HG02885 (cell line): ENCODE data around the gene INTS12.
"Not testable (repeated sequence)": the region's sequence is repeated elsewhere in the genome, so short reads cannot be mapped to it uniquely, and the experiment has no call there.

Source experiments
- ATAC-seq: cut with Tn5 transposase; IDR thresholded peaks from one replicate; pipeline ENCODE4 v1.9.1; 2021; ENCODE audit warnings: mild to moderate bottlenecking; ENCODE audit not compliant: unreplicated experiment, poor library complexity

Gene INTS12

GRCh38 chr4:105694812-105695211 lies 13.7 kb downstream of the INTS12 start:
- not testable (repeated sequence) for ATAC-seq

DNA sequence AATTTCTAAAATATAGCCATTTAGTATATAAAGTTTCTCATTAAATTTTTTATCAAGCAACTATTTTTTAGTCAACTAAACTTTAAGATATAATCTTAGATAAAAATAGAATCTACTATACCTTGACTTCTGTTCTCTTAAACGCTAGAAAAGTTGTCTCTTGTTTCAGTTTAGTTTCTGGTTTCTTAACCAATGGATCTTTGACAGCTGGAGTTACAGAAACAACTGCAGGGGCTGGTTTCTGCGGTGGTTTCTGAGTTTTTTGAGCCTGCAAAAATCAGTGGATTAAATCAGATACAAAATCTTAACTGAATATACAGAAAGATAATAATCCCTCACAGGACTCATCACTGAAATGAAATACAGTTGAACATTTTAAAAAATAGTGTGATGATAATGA lies 21.9 kb downstream of the INTS12 start:
- no peak for ATAC-seq

DNA sequence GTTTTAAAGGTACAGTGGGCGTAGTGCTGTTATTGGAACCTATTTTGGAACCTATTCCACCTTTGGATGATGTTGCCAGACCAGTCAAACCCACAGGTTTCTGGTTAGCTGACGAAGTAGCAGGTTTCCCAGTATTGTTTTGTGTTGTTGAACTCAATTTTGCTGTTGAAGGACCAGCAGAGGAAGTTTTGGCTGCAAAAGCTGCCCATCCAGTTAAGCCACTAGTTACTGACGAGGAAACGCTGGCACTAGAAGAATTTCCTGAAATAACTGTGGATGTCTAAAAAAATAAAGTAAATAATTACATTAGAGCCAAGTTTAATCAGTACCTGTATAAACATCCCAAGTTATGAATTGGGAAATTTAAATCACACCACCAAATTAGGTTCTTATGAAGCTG lies 25.5 kb downstream of the INTS12 start:
- no peak for ATAC-seq

DNA sequence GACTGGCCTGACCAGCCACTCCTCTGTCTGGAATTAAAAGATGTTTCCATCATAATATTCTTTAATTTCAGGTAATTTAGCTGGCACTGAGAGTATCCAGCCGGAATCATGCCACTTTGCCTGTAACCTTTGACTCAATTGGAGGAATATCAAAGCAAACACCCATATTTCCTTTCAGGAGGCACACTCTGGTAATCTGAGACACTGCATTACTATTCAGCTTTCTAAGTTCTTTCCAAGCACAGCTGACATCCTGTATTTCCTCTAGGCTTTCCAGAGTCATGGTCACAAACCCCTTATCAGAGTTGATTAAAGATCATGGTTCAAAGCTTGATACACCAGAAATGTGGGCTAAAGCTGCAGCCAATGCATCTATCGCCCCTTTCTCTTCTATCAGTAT lies 29.3 kb downstream of the INTS12 start:
- ATAC-seq = no peak

DNA sequence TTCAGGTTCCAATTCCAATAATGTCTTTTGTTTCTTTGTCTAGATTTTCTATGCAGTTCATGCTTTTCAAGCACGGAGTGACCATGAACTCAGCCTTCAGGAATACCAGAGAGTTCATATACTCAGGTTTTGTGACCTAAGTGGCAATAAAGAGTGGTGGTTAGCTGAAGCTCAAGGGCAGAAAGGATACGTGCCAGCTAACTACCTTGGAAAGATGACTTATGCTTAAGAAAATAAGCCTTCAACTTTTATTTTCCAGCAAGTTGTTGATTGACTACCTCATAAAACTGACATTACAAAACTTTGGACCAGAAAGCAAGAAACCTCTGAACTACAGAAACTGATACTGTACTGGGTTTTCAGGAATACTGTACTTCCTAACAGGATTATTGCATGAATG lies 30.8 kb downstream of the INTS12 start:
- ATAC-seq = no peak

GRCh38 chr4:105674011-105674410 lies 34.5 kb downstream of the INTS12 start:
- no peak for ATAC-seq

DNA sequence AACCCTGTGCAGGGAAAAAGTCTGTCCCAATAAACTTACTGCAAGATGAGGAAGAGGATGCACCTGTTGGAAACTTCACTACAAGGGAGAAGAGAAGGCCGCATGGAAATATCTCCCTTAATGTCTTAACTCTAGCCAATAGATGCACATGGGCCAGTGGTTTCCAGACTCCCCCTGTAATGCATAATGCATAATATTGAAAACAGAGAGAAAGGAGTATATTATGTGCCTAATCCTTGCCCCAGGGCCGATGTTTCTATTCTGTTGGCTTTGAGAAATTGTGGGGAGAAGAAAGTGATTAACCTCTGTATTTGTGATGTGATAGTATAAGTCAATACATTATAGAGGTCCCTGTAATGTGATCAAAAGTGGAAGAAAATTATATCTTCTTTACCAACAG lies 37.2 kb downstream of the INTS12 start:
- no peak for ATAC-seq

DNA sequence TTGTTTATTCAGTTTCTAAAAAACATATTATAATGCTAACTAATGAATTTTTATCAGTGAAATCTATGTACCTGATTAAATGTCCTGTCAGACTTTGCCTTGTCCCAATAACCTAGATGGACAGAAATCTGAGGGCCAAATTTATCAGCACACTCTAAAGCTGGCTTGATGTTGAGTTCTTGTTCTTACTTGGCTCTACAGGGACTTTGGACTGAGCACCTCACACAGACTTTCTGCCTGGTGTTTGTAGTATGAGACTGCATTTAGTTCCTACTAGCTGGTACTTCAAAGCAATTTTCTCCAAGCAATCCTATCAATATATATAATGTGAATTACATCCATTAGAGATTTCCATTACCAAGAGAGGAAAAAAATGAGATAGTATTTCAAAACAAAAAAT lies 37.8 kb downstream of the INTS12 start:
- ATAC-seq = no peak

- no peak for ATAC-seq
These were observed 41.8 kb downstream of the INTS12 start for GRCh38 chr4:105666693-105667092.

DNA sequence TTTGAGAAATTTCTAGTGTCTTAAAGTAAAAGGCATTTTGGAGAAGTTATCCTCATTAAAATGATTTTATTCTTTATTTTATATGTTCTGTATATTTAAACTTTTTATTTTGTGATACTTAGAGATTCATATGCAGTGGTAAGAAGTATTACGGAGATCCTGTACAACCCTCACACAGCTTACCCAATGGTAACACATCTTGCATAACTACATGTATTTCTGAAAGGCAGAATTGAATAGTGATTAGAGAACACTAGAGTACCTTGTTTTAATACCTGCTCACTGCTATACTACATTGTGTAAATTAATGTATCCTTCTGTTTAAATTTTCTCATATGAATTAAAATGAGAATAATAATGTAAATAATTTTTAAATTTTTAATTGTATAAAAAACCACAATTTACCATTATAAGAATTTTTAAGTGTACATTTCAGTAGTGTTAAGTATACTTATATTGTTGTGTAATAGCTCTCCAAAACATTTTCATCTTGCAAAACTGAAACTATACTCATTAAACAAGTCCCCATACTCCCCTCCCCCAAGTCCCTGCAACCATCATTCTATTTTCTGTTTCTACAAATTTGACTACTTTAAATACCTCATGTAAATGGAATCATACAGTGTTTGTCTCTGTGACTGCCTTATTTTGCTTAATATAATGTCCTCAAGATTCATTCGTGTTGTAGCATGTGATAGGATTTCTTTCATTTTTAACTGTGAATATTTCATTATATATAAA lies 45.4 kb downstream of the INTS12 start:
- ATAC-seq = no peak

- no peak for ATAC-seq
These were observed 47.5 kb downstream of the INTS12 start for GRCh38 chr4:105661028-105661427.

- no peak for ATAC-seq
These were observed 49.3 kb downstream of the INTS12 start for GRCh38 chr4:105659190-105659589.

GRCh38 chr4:105657117-105657765 lies 51.2 kb downstream of the INTS12 start:
- no peak for ATAC-seq

- no peak for ATAC-seq
These were observed 56.1 kb downstream of the INTS12 start for GRCh38 chr4:105652286-105652888.

DNA sequence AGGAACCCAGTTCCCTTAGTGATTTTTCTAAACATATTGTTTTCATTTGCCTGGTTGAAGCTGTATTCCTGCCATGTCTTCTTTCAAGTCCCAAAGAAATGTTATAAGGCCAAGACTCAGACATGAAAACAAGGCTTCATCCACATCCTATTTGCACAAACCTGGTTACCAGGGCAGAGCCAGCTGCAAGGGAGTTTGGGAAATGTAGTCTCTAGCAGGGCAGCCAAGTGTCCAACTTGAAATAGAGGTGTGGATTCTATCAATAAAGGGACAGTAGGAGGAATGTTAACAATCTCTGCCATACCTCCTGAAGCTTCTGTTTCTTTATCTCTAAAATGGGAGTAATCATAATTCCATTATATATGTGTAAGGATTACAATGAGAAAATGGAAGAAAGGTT lies 56.6 kb downstream of the INTS12 start:
- no peak for ATAC-seq

- ATAC-seq = no peak
These were observed 58.3 kb downstream of the INTS12 start for GRCh38 chr4:105650190-105650589.

DNA sequence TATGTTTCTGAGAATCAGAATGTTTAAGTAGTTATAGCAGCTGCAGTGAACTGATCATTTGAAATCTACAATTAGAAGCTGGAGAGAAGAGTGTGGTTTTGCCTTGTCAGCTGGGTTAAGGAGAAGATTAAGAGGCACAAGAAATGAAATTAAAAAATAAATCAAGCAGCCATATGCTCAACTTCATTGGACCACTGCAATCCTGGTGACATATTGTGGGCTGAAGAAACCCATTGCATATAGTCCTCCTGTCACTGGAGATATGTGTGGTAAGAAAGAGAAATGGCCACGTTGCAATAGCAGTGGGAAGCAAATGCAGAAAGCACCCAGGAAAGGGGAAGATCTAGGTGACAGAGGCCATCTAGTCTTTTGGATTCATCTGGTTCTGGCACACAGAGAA lies 63.0 kb downstream of the INTS12 start:
- no peak for ATAC-seq

- no peak for ATAC-seq
These were observed 64.2 kb downstream of the INTS12 start for GRCh38 chr4:105644257-105644656.

- no peak for ATAC-seq
These were observed 66.6 kb downstream of the INTS12 start for GRCh38 chr4:105641845-105642244.

DNA sequence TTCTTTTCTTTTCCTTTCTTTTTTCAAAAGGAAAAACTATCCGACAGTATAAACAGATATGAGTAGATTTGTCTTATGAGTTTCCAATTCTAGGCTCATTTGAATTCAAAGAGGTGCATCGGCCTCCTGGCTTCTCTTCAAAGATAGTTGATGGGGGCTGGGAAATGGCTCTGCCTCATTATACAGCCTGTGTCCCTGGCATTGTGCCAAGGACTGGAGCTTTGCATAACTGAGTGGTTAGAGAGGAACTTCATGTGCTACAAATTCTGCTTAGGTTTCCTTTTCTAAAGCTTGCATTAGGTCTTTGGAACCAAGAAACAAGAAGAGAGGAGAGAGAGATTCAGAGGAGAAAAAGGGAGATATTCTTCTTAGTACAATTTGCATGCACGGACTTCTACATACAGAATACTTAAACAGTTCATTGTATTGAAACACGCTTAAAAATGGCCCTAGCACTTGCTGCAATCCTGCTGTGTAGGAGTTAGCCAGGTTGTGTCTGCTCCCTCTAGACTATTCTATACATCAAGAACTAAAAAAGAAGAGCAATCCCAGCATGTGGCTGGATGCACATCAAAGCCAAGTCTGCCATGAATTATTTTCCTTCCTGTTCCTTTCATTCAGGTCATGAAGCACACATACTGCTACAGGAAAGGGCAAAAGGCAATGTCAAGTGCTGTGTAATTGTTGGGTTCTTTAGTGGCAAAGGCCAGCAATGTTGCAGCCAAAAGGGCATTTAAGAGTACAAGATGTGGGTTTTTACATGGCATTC lies 70.9 kb downstream of the INTS12 start:
- peak; percentile 79 for ATAC-seq
